IMR-90 (cell line): ENCODE data around the gene SV2B. TPM values are rescaled to one million over a fixed set of nuclear protein-coding genes. Genes with fewer than 3 reads are reported as not detected.

Experiments
- ATAC-seq: fragments of 200-7000 bp; cut with Tn5 transposase; 2 replicates; pipeline ENCODE4 v1.9.1; 2020; ENCODE audit warnings: low read depth, mild to moderate bottlenecking, moderate library complexity
- BruUV-seq: library from RNA; stranded (reverse); fragments of 400-500 nt; replicated peaks from 2 replicates; lab custom pipeline; 2021; lab: Mats Ljungman, UMichigan
- CTCF ChIA-PET: fragments of 300-600 bp; formaldehyde crosslinking; extraction: SDS; loops from one replicate; lab custom pipeline; 2021; ENCODE audit warnings: antibody characterized with exemption; lab: Yijun Ruan, JAX
- POLR2A ChIA-PET: fragments of 300-600 bp; sonication (Branson Sonifier 250); formaldehyde crosslinking; loops from one replicate; lab custom pipeline; 2022; ENCODE audit warnings: antibody characterized with exemption; ENCODE audit not compliant: unreplicated experiment; lab: Charles Lee
- DNase-seq: peaks from one replicate; pipeline ENCODE4 v3.0.0; 2013
- H2AFZ ChIP-seq: replicated peaks from 2 replicates; pipeline ENCODE3; 2013; ENCODE audit warnings: low read length, mild to moderate bottlenecking; ENCODE audit not compliant: poor library complexity
- H2AK5ac ChIP-seq: 2 replicates; pipeline ENCODE4 v1.6.1; 2013; ENCODE audit warnings: low read depth, low read length, inconsistent platforms
- H2AK9ac ChIP-seq: replicated peaks from 2 replicates; pipeline ENCODE3; 2013; ENCODE audit warnings: mild to moderate bottlenecking, low read depth, low read length, moderate library complexity; ENCODE audit not compliant: poor library complexity
- H2BK120ac ChIP-seq: 2 replicates; pipeline ENCODE4 v1.6.1; 2013; ENCODE audit warnings: low read depth, low read length, inconsistent platforms
- H2BK15ac ChIP-seq: 3 replicates; pipeline ENCODE4 v1.6.1; 2013; ENCODE audit warnings: low read depth, low read length, inconsistent platforms
- H2BK20ac ChIP-seq: 2 replicates; pipeline ENCODE4 v1.6.1; 2013; ENCODE audit warnings: low read depth, mild to moderate bottlenecking, inconsistent platforms, low read length, moderate library complexity
- H2BK5ac ChIP-seq: 2 replicates; pipeline ENCODE4 v1.6.1; 2013; ENCODE audit warnings: mild to moderate bottlenecking, low read depth, low read length, inconsistent platforms; ENCODE audit not compliant: poor library complexity, severe bottlenecking
- H3K14ac ChIP-seq: replicated peaks from 2 replicates; pipeline ENCODE4 v1.6.1; 2013; ENCODE audit warnings: low read depth, low read length, inconsistent platforms
- H3K18ac ChIP-seq: 2 replicates; pipeline ENCODE4 v1.6.1; 2013; ENCODE audit warnings: low read depth, low read length, control low read depth
- H3K23ac ChIP-seq: 2 replicates; pipeline ENCODE4 v1.6.1; 2013; ENCODE audit warnings: low read depth, low read length, inconsistent platforms
- H3K27ac ChIP-seq: 2 replicates; pipeline ENCODE4 v1.5.1; 2013; ENCODE audit warnings: mild to moderate bottlenecking, control low read depth, low read length; ENCODE audit not compliant: insufficient read depth
- H3K27me3 ChIP-seq: 2 replicates; pipeline ENCODE4 v1.6.1; 2013; ENCODE audit warnings: low read length; ENCODE audit not compliant: control insufficient read depth, insufficient read depth
- H3K36me3 ChIP-seq: 2 replicates; pipeline ENCODE4 v1.6.1; 2013; ENCODE audit warnings: low read length, mixed read lengths; ENCODE audit not compliant: control insufficient read depth, insufficient read depth
- H3K4ac ChIP-seq: 2 replicates; pipeline ENCODE4 v1.6.1; 2013; ENCODE audit warnings: low read depth, low read length, inconsistent platforms
- H3K4me1 ChIP-seq: 2 replicates; pipeline ENCODE4 v1.6.1; 2013; ENCODE audit warnings: low read length, mixed read lengths; ENCODE audit not compliant: control insufficient read depth, insufficient read depth
- H3K4me2 ChIP-seq: 2 replicates; pipeline ENCODE4 v1.6.1; 2013; ENCODE audit warnings: low read depth, mild to moderate bottlenecking, control low read depth, low read length, moderate library complexity
- H3K4me3 ChIP-seq: 2 replicates; pipeline ENCODE4 v1.5.1; 2013; ENCODE audit warnings: low read depth, mild to moderate bottlenecking, control low read depth, low read length, moderate library complexity; ENCODE audit not compliant: insufficient read depth
- H3K56ac ChIP-seq: 2 replicates; pipeline ENCODE4 v1.6.1; 2013; ENCODE audit warnings: low read length, inconsistent platforms; ENCODE audit not compliant: insufficient read depth; ENCODE audit errors: extremely low read depth
- H3K79me1 ChIP-seq, 2 experiments: 2 replicates each; pipeline ENCODE4 v1.6.1; 2013; ENCODE audit warnings: low read length in 2 of 2, inconsistent platforms in 1 of 2, low read depth in 1 of 2
- H3K9ac ChIP-seq: 2 replicates; pipeline ENCODE4 v1.6.1; 2013; ENCODE audit warnings: low read depth, low read length, control low read depth
- H3K9me1 ChIP-seq: 2 replicates; pipeline ENCODE4 v1.6.1; 2013; ENCODE audit warnings: low read length, inconsistent platforms; ENCODE audit not compliant: insufficient read depth
- H3K9me3 ChIP-seq: 2 replicates; pipeline ENCODE4 v1.6.1; 2013; ENCODE audit warnings: low read length; ENCODE audit not compliant: control insufficient read depth, insufficient read depth
- H4K20me1 ChIP-seq: 2 replicates; pipeline ENCODE4 v1.6.1; 2013; ENCODE audit warnings: low read length, inconsistent platforms; ENCODE audit not compliant: insufficient read depth
- H4K5ac ChIP-seq: 2 replicates; pipeline ENCODE4 v1.6.1; 2013; ENCODE audit warnings: mild to moderate bottlenecking, low read depth, low read length, control low read depth
- H4K8ac ChIP-seq, 2 experiments: 2 replicates each; pipeline ENCODE4 v1.6.1; 2013; ENCODE audit warnings: low read depth in 2 of 2, low read length in 2 of 2, control low read depth in 1 of 2, inconsistent platforms in 1 of 2
- H4K91ac ChIP-seq: 2 replicates; pipeline ENCODE4 v1.6.1; 2013; ENCODE audit warnings: low read depth, low read length, inconsistent platforms; ENCODE audit not compliant: insufficient read depth
- BHLHE40 ChIP-seq: fragments of 150-350 bp; IDR thresholded peaks from 2 replicates; pipeline ENCODE4 v1.6.1; 2016; ENCODE audit warnings: mild to moderate bottlenecking, low read depth, low read length
- CEBPB ChIP-seq: IDR thresholded peaks from 2 replicates; pipeline ENCODE4 v1.6.1; 2012; ENCODE audit warnings: low read depth, low read length, improper control_type of control experiment
- CHD1 ChIP-seq: IDR thresholded peaks from 2 replicates; pipeline ENCODE4 v1.6.1; 2012; ENCODE audit warnings: low read depth, low read length, improper control_type of control experiment
- CTCF ChIP-seq: conservative IDR thresholded peaks from 2 replicates; pipeline ENCODE4 v1.5.1; 2012; ENCODE audit warnings: mild to moderate bottlenecking, low read depth, low read length, improper control_type of control experiment
- ELK1 ChIP-seq: fragments of 150-350 bp; IDR thresholded peaks from 2 replicates; pipeline ENCODE4 v1.6.1; 2016; ENCODE audit warnings: low read depth, mild to moderate bottlenecking, low read length, moderate library complexity, borderline replicate concordance
- FOS ChIP-seq: fragments of 150-350 bp; IDR thresholded peaks from 2 replicates; pipeline ENCODE4 v1.6.1; 2016; ENCODE audit warnings: low read depth, low read length
- MAFK ChIP-seq: IDR thresholded peaks from 2 replicates; pipeline ENCODE4 v1.6.1; 2012; ENCODE audit warnings: low read depth, low read length, improper control_type of control experiment
- MAZ ChIP-seq: IDR thresholded peaks from 2 replicates; pipeline ENCODE4 v1.6.1; 2012; ENCODE audit warnings: low read depth, mild to moderate bottlenecking, low read length, improper control_type of control experiment, moderate library complexity, borderline replicate concordance
- MXI1 ChIP-seq: IDR thresholded peaks from 2 replicates; pipeline ENCODE4 v1.6.1; 2012; ENCODE audit warnings: low read depth, mild to moderate bottlenecking, low read length, moderate library complexity, borderline replicate concordance
- POLR2A ChIP-seq: IDR thresholded peaks from 2 replicates; pipeline ENCODE4 v1.6.1; 2012; ENCODE audit warnings: mild to moderate bottlenecking, low read depth, low read length
- RCOR1 ChIP-seq: IDR thresholded peaks from 2 replicates; pipeline ENCODE4 v1.6.1; 2012; ENCODE audit warnings: mild to moderate bottlenecking, low read length, improper control_type of control experiment; ENCODE audit not compliant: insufficient replicate concordance
- RFX5 ChIP-seq: IDR thresholded peaks from 2 replicates; pipeline ENCODE4 v1.8.0; 2012; ENCODE audit warnings: low read depth, mild to moderate bottlenecking, low read length, moderate library complexity
- SMC3 ChIP-seq: fragments of 150-350 bp; IDR thresholded peaks from 2 replicates; pipeline ENCODE4 v1.6.1; 2016; ENCODE audit warnings: low read depth, mild to moderate bottlenecking, antibody characterized with exemption, low read length, moderate library complexity
- WGBS, 2 experiments: methylation state at CpG; one replicate each; pipeline versions ENCODE4 v1.1.5 to v1.1.7; 2013; ENCODE audit warnings: missing lambda C conversion rate in 2 of 2; ENCODE audit not compliant: insufficient read length in 1 of 2; ENCODE audit errors: extremely low coverage in 2 of 2; 5-methylcytosine and 5-hydroxymethylcytosine counted together
- dilution Hi-C: fragments of 300-500 bp; cut with HindIII; formaldehyde crosslinking; loops from one replicate; pipeline ENCODE4 v1.14.3; 2018; ENCODE audit warnings: low sequenced_read_pairs; ENCODE audit not compliant: unreplicated experiment
- in situ Hi-C: fragments of 300-500 bp; cut with MboI; formaldehyde crosslinking; loops from 3 replicates; pipeline ENCODE4 v1.14.3; 2019; ENCODE audit warnings: low sequenced_read_pairs, inconsistent platforms, mixed read lengths
- intact Hi-C: fragments of 100-400 bp; cut with micrococcal nuclease; formaldehyde crosslinking; loops from 2 replicates; pipeline ENCODE4 v1.10.0; 2022
- polyA plus RNA-seq, 3 experiments: library from polyadenylated mRNA; depleted of rRNA; stranded (reverse); fragments of >200 nt; gene quantifications; 2 replicates each; pipeline ENCODE4 v1.2.3, GENCODE V29; 2012; ENCODE audit warnings: low replicate concordance in 1 of 3
- total RNA-seq: library from RNA; depleted of rRNA; stranded (reverse); fragments of >200 nt; gene quantifications from 2 replicates; pipeline ENCODE4 v1.2.3, GENCODE V29; 2012
- TF ChIP-seq, protein P1 (sequence below): fragments of 150-350 bp; IDR thresholded peaks from 2 replicates; pipeline ENCODE4 v1.6.1; 2017; ENCODE audit warnings: mild to moderate bottlenecking, antibody characterized with exemption, low read length, low read depth

SV2B gene
- total and polyA plus RNA-seq, 2 of the 4 experiments (the other 2 are of a cell fraction), result not detected

DNA sequence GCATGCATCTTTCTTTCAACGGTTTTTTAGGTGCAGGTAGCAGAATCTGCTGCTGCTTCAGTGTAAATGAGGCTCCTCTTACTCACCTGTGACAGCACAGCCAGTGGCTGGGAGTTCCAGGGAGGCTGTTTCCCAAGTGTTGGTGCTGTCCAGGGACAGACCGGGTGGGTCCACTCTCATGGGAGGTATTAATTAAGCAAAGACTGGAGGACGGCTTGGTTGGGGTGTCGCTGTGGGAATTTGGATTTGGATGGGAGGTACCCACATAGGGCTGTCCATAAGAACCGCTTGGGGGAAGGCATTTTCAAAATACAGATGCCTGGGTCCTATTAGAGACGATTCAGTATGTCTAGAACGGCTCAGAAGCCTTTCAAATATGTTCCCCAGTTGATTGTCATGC, 42.9 kb downstream of the SV2B start:
- in situ Hi-C loops (no loop called here), intact Hi-C loops (no loop called here), dilution Hi-C loops (no loop called here)
- no peak overlapping the region for H4K8ac ChIP-seq
- no peak overlapping the region for H2AK9ac ChIP-seq
- TF ChIP-seq, protein P1, sequence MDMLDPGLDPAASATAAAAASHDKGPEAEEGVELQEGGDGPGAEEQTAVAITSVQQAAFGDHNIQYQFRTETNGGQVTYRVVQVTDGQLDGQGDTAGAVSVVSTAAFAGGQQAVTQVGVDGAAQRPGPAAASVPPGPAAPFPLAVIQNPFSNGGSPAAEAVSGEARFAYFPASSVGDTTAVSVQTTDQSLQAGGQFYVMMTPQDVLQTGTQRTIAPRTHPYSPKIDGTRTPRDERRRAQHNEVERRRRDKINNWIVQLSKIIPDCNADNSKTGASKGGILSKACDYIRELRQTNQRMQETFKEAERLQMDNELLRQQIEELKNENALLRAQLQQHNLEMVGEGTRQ, result no peak
- TF ChIP-seq SMC3, result no peak
- TF ChIP-seq CTCF, result no peak
- no peak for TF ChIP-seq MAFK
- no peak for TF ChIP-seq ELK1
- no peak for TF ChIP-seq CEBPB
- TF ChIP-seq MAZ, result no peak
- no peak for TF ChIP-seq BHLHE40
- TF ChIP-seq CHD1, result no peak
- TF ChIP-seq FOS, result no peak
- no peak for TF ChIP-seq RFX5
- TF ChIP-seq POLR2A, result no peak
- no peak for TF ChIP-seq RCOR1
- TF ChIP-seq MXI1, result no peak
- no peak overlapping the region for H3K4me2 ChIP-seq
- DNase-seq (no peak), ATAC-seq (no peak)
- ChIA-PET POLR2A (no interaction called here), CTCF (no interaction called here)
- 51% methylated on average over 5 of the region's 7 CpGs; no CpG with 5 or more reads in 1 of the 2 experiments for WGBS, 2 experiments
- H3K9me1 ChIP-seq, result no peaks in the 10 kb centered on the region
- H4K5ac ChIP-seq, result no peak overlapping the region
- H3K56ac ChIP-seq, result no peak overlapping the region
- no peak overlapping the region for H2AFZ ChIP-seq
- H3K4me3 ChIP-seq, result no peak overlapping the region
- H2AK5ac ChIP-seq, result no peak overlapping the region
- no peaks in the 10 kb centered on the region for H3K4me1 ChIP-seq
- H3K27me3 ChIP-seq, result no peaks in the 10 kb centered on the region
- H2BK20ac ChIP-seq, result no peak overlapping the region
- H2BK5ac ChIP-seq, result no peak overlapping the region
- no peak overlapping the region for H3K27ac ChIP-seq
- no peak overlapping the region for H3K18ac ChIP-seq
- no peaks in the 10 kb centered on the region for H3K79me1 ChIP-seq
- no peak overlapping the region for H3K4ac ChIP-seq
- H4K91ac ChIP-seq, result no peak overlapping the region
- H3K9ac ChIP-seq, result no peak overlapping the region
- no TSS peak for BruUV-seq
- no peak overlapping the region for H2BK120ac ChIP-seq
- no peaks in the 10 kb centered on the region for H3K9me3 ChIP-seq
- H3K23ac ChIP-seq, result no peak overlapping the region
- no peak overlapping the region for H3K14ac ChIP-seq
- no peak overlapping the region for H2BK15ac ChIP-seq
- H4K20me1 ChIP-seq, result no peaks in the 10 kb centered on the region
- H3K36me3 ChIP-seq, result no peaks in the 10 kb centered on the region
